ENCODE data around the gene DAPK2. TPM values are rescaled to one million over a fixed set of nuclear protein-coding genes. Genes with fewer than 3 reads are reported as not detected.

Gene DAPK2
- total and polyA plus RNA-seq, 2 donors (not counting 1 experiment from before 2014, with no cell fraction given), result 8.3 to 31.9 TPM

- 92% methylated on average over 3 of the region's 3 CpGs for WGBS (ENCODE audit: insufficient coverage)
- ATAC-seq (ENCODE audit: low read depth) (no peak), DNase-seq (no peak)
- no peaks in the 10 kb centered on the region for H4K20me1 ChIP-seq (ENCODE audit: control insufficient read depth, insufficient read depth, low read length, poor library complexity, severe bottlenecking)
- no peak overlapping the region for H3K9ac ChIP-seq (ENCODE audit: low read length)
- CTCF ChIA-PET, result interaction anchor here (0.7 to 1.5 kb wide), 2 partner anchors 7 to 15 kb away, joined by 4 read pairs; no protein-coding TSS in a partner anchor
- no peaks in the 10 kb centered on the region for H3K27me3 Mint-ChIP-seq
- intact Hi-C loops (cut with micrococcal nuclease), result no loop called here
- H3K9me3 ChIP-seq (ENCODE audit: control extremely low read depth in 1 of 3, control insufficient read depth in 2 of 3, insufficient read depth in 1 of 3, low read length in 2 of 3), result no peaks in the 10 kb centered on the region
- TF ChIP-seq EZH2 (IDR thresholded peaks at IDR 0.05; ENCODE audit: borderline replicate concordance, insufficient read depth, low read depth, low read length, poor library complexity, severe bottlenecking), result no peak
- TF ChIP-seq CTCF (IDR thresholded peaks at IDR 0.05), result no peak
- peaks cover 0 to 14% of the 10 kb centered on the region in 2 donors for H3K4me1 ChIP-seq (ENCODE audit: control insufficient read depth in 2 of 2, insufficient read depth in 2 of 2, low read length in 2 of 2)
- no peaks in the 10 kb centered on the region for H3K27me3 ChIP-seq (replicated peaks in 1 of 4; ENCODE audit: control extremely low read depth in 1 of 4, control insufficient read depth in 3 of 4, insufficient read depth in 4 of 4, low read length in 3 of 4)
- no peak overlapping the region for H3K4me3 ChIP-seq (ENCODE audit: control extremely low read depth in 1 of 5, extremely low read depth in 1 of 5, insufficient read depth in 1 of 5, low read depth in 2 of 5, low read length in 4 of 5)
- H3K9me3 Mint-ChIP-seq (ENCODE audit: insufficient read depth), result no peaks in the 10 kb centered on the region
- H2AFZ ChIP-seq (ENCODE audit: insufficient read depth, low read depth, low read length, poor library complexity, severe bottlenecking), result no peak overlapping the region
- peaks cover 2% of the 10 kb centered on the region for H3K79me2 ChIP-seq (ENCODE audit: control insufficient read depth, insufficient read depth, low read length)
- no peak overlapping the region for H3K4me3 Mint-ChIP-seq
- no peaks in the 10 kb centered on the region for H3K36me3 ChIP-seq (replicated peaks in 1 of 2; ENCODE audit: control extremely low read depth in 1 of 2, control insufficient read depth in 1 of 2, extremely low read depth in 1 of 2, insufficient read depth in 2 of 2, low read length in 1 of 2)
- peaks cover 18% of the 10 kb centered on the region for H3K4me1 Mint-ChIP-seq
- H3K27ac ChIP-seq (ENCODE audit: low read length in 2 of 2), result no peak overlapping the region
- H3K27ac Mint-ChIP-seq, result peak overlapping the region; percentile 32
- no peak overlapping the region for H3K4me2 ChIP-seq (replicated peaks; ENCODE audit: low read depth, low read length, poor library complexity, severe bottlenecking)
- POLR2A ChIA-PET, result no interaction called here
Observed at GRCh38 chr15:64037116-64037515, 9.2 kb downstream of the DAPK2 start.

- no peaks in the 10 kb centered on the region for H3K9me3 ChIP-seq (ENCODE audit: control extremely low read depth in 1 of 3, control insufficient read depth in 2 of 3, insufficient read depth in 1 of 3, low read length in 2 of 3)
- no peak overlapping the region for H3K27ac ChIP-seq (ENCODE audit: low read length in 2 of 2)
- TF ChIP-seq EZH2 (IDR thresholded peaks at IDR 0.05; ENCODE audit: borderline replicate concordance, insufficient read depth, low read depth, low read length, poor library complexity, severe bottlenecking) (no peak), CTCF (IDR thresholded peaks at IDR 0.05) (no peak)
- DNase-seq (no peak), ATAC-seq (ENCODE audit: low read depth) (no peak)
- Mint-ChIP-seq H3K27me3 (no peaks in the 10 kb centered on the region), H3K27ac (no peak overlapping the region), H3K4me3 (no peak overlapping the region), H3K4me1 (peaks cover 20% of the 10 kb centered on the region), H3K9me3 (ENCODE audit: insufficient read depth) (no peaks in the 10 kb centered on the region)
- no peaks in the 10 kb centered on the region for H3K27me3 ChIP-seq (replicated peaks in 1 of 4; ENCODE audit: control extremely low read depth in 1 of 4, control insufficient read depth in 3 of 4, insufficient read depth in 4 of 4, low read length in 3 of 4)
- H3K79me2 ChIP-seq (ENCODE audit: control insufficient read depth, insufficient read depth, low read length), result no peaks in the 10 kb centered on the region
- H4K20me1 ChIP-seq (ENCODE audit: control insufficient read depth, insufficient read depth, low read length, poor library complexity, severe bottlenecking), result no peaks in the 10 kb centered on the region
- peaks cover 0 to 14% of the 10 kb centered on the region in 2 donors for H3K4me1 ChIP-seq (ENCODE audit: control insufficient read depth in 2 of 2, insufficient read depth in 2 of 2, low read length in 2 of 2)
- intact Hi-C loops (cut with micrococcal nuclease), result no loop called here
- no peak overlapping the region for H3K4me3 ChIP-seq (ENCODE audit: control extremely low read depth in 1 of 5, extremely low read depth in 1 of 5, insufficient read depth in 1 of 5, low read depth in 2 of 5, low read length in 4 of 5)
- POLR2A ChIA-PET, result no interaction called here
- WGBS (ENCODE audit: insufficient coverage), result 100% methylated on average over 1 of the region's 1 CpG
- no peak overlapping the region for H3K9ac ChIP-seq (ENCODE audit: low read length)
- no peak overlapping the region for H3K4me2 ChIP-seq (replicated peaks; ENCODE audit: low read depth, low read length, poor library complexity, severe bottlenecking)
- CTCF ChIA-PET, result interaction anchor here (1.4 to 1.5 kb wide), 2 partner anchors 9 to 25 kb away, joined by 4 read pairs; no protein-coding TSS in a partner anchor
- H3K36me3 ChIP-seq (replicated peaks in 1 of 2; ENCODE audit: control extremely low read depth in 1 of 2, control insufficient read depth in 1 of 2, extremely low read depth in 1 of 2, insufficient read depth in 2 of 2, low read length in 1 of 2), result no peaks in the 10 kb centered on the region
- H2AFZ ChIP-seq (ENCODE audit: insufficient read depth, low read depth, low read length, poor library complexity, severe bottlenecking), result no peak overlapping the region
Observed at GRCh38 chr15:64035525-64035924, 10.8 kb downstream of the DAPK2 start.

Data from B cell (primary cell).